GM13976 (cell line): ENCODE results near the gene NFYA.

Experiments used
- DNase-seq: peaks from one replicate; pipeline ENCODE4 v3.0.0; 2012; ENCODE audit warnings: low spot score
- in situ Hi-C: fragments of 300-500 bp; cut with MboI; formaldehyde crosslinking; loops from one replicate; pipeline ENCODE4 v1.12.0; 2022; ENCODE audit warnings: low sequenced_read_pairs, mixed read lengths, inconsistent platforms; ENCODE audit not compliant: unreplicated experiment
- TF ChIP-seq, protein P1 (sequence below): IDR thresholded peaks from 2 replicates; pipeline ENCODE4 v1.5.1; 2012; ENCODE audit warnings: borderline replicate concordance, mild to moderate bottlenecking; ENCODE audit not compliant: insufficient read depth; ENCODE audit errors: extremely low read depth, missing control alignments, control extremely low read depth

Gene NFYA

GRCh38 chr6:41046084-41046483 lies 26.7 kb upstream of the NFYA start:
- in situ Hi-C loops = no loop called here
- no peak for DNase-seq
- TF ChIP-seq, protein P1, sequence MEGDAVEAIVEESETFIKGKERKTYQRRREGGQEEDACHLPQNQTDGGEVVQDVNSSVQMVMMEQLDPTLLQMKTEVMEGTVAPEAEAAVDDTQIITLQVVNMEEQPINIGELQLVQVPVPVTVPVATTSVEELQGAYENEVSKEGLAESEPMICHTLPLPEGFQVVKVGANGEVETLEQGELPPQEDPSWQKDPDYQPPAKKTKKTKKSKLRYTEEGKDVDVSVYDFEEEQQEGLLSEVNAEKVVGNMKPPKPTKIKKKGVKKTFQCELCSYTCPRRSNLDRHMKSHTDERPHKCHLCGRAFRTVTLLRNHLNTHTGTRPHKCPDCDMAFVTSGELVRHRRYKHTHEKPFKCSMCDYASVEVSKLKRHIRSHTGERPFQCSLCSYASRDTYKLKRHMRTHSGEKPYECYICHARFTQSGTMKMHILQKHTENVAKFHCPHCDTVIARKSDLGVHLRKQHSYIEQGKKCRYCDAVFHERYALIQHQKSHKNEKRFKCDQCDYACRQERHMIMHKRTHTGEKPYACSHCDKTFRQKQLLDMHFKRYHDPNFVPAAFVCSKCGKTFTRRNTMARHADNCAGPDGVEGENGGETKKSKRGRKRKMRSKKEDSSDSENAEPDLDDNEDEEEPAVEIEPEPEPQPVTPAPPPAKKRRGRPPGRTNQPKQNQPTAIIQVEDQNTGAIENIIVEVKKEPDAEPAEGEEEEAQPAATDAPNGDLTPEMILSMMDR = no peak

GRCh38 chr6:41047306-41047705 lies 25.5 kb upstream of the NFYA start:
- DNase-seq = no peak
- in situ Hi-C loops = no loop called here
- TF ChIP-seq, protein P1 = no peak

DNA sequence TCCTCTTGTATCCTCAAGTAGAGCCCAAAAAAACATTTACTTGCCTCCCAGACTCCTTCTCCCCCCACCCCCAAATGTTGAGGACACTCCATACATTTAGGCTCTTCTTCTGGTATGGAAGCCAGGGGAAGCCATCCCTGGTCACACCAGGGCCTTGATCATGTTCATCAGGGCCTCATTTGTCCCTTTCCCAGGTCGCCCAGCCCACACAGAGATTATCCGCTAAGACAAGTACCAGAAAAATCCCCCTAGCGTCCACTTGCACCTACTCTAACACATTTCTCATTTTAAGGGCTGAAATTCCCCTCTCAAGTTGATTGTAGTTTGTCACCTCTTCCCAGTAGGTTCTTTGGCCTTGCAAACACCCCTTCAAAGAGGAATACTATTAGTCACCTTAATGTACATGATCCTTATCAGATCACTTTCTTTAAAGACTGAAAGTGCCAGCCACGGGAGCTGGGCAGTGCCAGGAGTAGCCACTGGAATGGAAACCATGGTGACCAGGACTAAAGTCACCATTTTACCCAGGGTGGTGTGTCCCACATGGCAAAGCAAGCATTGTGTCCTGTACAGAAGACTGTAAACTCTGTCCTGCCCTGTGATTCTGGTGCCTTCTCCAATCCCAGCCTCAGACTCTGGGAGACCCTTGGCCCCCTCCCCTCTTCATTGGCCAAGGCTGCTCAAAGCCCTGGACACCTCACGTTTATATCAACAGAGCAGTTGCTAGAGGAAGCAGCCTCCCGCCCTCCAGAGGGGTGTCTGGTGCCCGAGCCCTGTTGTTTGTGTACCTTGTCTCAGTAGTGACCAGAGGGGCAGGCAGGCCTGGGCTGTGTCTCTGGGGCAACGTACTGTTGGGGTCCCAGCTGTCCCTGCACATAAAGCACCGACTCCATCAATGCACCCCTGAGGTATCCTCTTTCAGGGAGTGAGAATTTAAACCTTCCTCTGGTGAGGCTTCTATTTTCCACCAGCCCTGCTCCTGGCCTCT lies 24.7 kb upstream of the NFYA start:
- in situ Hi-C loops = no loop called here
- DNase-seq = no peak
- TF ChIP-seq, protein P1 = no peak

- DNase-seq = no peak
- TF ChIP-seq, protein P1 = no peak
- in situ Hi-C loops = no loop called here
Observed at GRCh38 chr6:41049521-41049920, 23.3 kb upstream of the NFYA start.

GRCh38 chr6:41049955-41050354 lies 22.8 kb upstream of the NFYA start:
- in situ Hi-C loops = no loop called here
- DNase-seq = no peak
- TF ChIP-seq, protein P1 = no peak

DNA sequence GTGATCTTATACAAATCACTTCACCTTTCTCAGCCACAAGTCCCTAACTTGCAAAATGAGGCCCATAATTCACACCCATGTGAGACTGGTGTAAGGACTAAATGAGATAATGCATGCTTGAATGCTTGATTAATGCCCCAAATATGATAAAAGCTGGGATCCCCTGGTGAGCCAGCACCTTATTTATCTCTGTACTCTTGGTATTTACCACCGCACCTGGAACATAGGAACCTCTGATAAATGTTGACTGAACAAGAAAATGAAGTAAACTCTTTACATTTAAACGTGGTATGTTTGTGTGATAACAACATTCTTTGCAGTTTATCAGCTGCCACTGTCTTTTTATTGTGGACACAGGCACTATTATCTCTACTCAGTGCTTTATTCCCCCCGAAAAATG lies 22.2 kb upstream of the NFYA start:
- in situ Hi-C loops = no loop called here
- no peak for DNase-seq
- TF ChIP-seq, protein P1 = no peak
